CD4-positive, alpha-beta T cell treated with Interleukin-10 for 1 hour (primary cell): Measurements from ENCODE around the gene PFDN4.
"Not testable (repeated sequence)": the region's sequence is repeated elsewhere in the genome, so short reads cannot be mapped to it uniquely, and the experiment has no call there.

Experiments
- DNase-seq: peaks from one replicate; pipeline ENCODE4 v3.0.0-alpha.2; 2020

Gene PFDN4

GRCh38 chr20:54227751-54228150, 19.9 kb downstream of the PFDN4 start:
- no peak for DNase-seq

DNA sequence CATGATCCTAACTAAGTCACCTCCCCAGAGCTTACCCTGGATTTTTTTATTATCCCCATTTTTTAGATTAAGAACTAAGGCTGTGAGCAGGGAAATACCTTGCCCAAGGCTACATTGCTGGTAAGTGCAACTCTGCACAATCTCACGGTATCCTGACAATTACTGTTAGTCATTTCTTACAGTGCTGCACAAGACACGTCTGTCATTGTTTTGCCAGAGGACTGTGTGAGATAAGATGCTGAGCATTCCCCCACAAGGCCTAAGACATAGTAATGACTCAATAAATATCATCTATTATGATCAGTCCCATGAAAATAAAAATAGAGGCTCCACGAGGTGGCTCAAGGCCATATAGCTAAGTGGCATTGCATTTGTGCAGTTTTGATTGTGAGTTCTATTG, 21.0 kb downstream of the PFDN4 start:
- DNase-seq = no peak

DNA sequence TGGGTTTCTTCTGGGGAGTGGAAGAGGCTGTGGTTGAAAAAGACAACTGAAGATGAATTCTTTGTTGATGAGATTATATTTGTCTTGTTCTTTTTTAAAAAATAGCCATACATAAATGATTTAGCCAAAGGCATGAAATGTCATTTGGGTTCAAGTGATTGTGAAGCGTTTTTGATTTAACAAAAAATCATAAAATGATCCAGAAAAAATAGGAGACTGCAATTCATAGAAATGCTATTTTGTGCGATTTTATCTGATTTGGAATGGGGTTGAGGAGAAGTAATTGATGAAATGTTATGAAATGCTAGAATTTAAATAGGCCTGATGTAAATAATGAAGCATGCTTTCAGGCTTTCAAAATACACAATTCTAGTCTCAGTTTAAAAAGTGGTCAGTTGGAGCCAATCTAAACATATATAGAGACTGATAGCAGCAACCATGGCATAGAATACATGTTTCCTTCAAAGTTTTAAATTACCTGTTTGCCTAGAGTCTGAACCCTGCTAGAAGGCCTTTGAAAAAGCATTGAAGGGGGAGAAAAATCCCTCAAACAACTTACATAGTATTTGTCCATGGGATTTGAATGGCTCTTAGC, 21.8 kb downstream of the PFDN4 start:
- DNase-seq = no peak

- no peak for DNase-seq
Measured at GRCh38 chr20:54231036-54231435, 23.1 kb downstream of the PFDN4 start.

- no peak for DNase-seq
Measured at GRCh38 chr20:54234991-54235390, 27.1 kb downstream of the PFDN4 start.

DNA sequence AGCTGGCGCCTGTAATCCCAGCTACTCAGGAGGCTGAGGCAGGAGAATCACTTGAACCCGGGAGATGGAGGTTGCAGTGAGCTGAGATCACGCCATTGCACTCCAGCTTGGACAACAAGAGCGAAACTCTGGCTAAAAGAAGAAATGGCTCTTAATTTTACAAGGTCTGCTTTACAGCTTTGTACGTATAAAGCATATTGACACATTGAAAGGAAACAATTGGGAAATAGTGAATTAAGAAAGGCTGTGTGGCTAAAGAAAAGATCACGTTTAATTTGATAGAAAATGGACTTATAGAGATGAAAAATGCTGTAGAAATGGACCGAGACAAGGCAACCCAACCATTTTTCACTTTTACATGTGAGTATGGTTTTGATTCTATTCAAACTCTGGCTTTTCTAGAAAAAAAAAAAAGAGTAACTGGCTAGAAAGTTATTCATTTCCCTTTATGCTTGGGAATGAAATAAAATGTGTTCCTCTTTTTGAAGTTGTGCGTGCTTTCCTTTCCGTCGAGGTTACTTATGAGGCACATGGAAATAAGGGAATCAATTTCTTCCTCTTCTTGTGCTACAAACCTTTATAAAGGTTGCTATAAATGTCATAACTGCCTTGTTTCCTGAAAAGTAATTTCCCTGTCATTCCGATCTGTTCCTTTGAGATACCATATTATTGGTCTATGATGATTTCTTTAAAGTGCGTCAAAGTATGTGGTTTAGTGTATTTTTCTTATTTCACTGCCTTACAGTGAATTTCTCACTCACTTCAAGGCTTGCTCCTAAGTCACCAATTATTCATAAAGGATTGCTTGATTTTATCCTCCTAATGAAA, 29.4 kb downstream of the PFDN4 start:
- no peak for DNase-seq

- DNase-seq = no peak
Measured at GRCh38 chr20:54244113-54244512, 36.2 kb downstream of the PFDN4 start.

- not testable (repeated sequence) for DNase-seq
Measured at GRCh38 chr20:54248705-54249104, 40.8 kb downstream of the PFDN4 start.

DNA sequence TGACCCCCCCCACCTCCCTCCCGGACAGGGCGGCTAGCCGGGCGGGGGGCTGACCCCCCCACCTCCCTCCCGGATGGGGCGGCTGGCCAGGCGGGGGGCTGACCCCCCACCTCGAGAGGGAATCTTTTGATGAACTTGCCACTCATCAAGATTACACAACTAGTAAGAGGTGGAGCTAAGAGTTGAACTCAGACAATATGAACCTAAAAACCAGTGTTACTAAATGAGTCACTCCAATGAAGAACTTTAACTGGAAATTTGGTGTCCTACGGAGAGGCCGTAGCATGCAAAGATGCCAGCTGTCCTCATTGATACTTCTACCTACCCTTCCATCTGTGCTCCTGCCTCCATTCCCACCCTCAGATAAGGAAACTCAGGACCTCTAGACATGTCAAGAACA, 42.8 kb downstream of the PFDN4 start:
- DNase-seq = no peak

DNA sequence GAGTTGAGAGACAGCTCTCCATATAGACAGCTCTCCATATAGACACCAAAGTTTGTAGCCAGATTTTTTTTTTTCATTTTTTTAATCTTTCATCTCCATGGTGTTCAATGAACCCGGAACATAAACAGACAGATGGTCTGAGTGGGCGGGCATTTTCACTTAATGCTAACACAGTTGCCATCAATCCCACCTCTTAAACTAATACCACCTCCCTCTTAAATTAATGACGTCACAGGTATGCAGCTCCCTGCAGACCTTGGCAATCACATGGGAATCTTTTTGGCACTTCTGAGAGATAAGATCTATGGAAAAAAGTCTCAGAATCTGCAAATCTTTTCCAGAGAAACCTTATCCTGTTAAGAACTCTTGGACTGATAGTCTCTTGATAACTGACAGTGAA, 43.2 kb downstream of the PFDN4 start:
- no peak for DNase-seq

DNA sequence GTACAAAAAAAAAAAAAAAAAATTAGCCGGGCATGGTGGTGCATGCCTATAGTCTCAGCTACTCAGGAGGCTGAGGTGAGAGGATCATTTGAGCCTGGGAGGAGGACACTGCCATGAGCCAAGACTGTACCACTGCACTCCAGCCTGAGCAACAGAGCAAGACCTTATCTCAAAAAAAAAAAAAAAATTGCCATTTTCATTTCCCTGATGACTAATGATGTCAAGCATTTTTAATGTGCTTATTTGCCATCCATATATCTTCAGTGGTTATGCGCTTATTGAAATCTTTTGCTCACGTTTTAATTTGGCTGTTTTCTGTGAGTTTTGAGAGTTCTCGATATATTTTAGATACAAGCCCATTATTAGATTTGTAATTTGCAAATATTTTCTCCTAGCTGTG, 46.7 kb downstream of the PFDN4 start:
- no peak for DNase-seq

- no peak for DNase-seq
Measured at GRCh38 chr20:54255157-54255556, 47.3 kb downstream of the PFDN4 start.

DNA sequence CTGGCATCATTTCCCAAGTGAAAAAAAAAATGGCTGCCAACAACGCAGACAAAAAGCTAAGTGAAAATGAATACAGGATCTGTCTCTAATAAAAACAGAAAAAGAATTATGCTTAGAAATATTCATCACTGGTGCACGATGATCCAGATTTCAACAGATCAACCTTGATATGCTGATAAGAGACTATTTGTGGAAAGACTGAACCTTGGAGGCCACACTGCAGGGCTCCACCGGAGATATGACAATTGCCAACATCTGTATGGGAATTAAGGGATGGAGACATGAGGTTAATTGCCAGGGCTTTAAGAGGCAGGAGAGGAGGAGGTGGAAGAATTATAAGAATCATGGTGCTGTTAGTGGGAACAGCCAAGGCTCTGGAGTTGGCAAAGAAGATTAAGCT, 48.3 kb downstream of the PFDN4 start:
- no peak for DNase-seq

GRCh38 chr20:54257071-54257816, 49.4 kb downstream of the PFDN4 start:
- DNase-seq = no peak

- no peak for DNase-seq
Measured at GRCh38 chr20:54260116-54260515, 52.2 kb downstream of the PFDN4 start.

DNA sequence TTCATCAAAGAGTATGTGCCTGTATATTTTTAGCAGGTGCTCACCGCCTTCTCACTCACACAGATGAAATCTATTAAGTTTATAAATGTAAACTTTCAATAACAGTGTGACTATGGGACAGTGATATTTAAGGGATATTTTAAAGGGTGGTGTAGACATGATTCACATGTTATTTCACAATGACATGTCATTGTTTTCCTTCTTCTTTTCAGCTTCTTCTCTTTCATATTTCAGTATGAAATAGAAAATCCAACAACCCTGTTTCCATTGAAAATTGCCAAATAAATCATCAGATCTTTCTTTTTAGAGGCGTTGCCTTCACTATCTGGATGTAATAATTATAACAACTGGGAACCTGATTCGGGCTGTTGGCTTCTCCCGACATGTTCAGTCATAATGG, 54.8 kb downstream of the PFDN4 start:
- no peak for DNase-seq

DNA sequence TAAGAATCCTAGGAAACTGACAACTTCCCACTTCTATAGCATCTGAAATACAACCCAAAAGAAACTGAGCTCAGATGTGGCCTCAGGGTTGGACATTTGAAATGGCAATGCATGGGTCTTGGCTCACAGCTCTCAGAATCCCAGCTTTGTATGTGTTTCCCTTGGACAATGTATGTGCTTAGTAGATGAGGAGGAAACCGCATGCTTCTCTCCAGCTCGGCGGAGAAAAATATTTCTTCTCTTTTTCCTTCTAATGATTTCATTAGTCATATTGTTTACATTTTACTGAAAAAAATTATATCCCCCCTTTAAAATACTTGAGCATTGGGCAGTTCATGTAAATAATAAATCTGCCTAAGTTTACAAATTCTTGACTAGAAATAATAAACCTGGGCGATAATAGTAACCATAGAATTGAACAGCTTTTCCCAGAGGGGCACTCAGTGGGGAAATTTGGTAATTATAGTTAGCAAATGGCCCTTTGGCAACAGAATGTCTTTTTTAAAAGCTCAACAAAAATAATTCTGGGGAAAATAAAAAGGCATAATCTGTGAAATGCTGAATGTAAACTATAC, 55.3 kb downstream of the PFDN4 start:
- no peak for DNase-seq

- not testable (repeated sequence) for DNase-seq
Measured at GRCh38 chr20:54265791-54266190, 57.9 kb downstream of the PFDN4 start.

DNA sequence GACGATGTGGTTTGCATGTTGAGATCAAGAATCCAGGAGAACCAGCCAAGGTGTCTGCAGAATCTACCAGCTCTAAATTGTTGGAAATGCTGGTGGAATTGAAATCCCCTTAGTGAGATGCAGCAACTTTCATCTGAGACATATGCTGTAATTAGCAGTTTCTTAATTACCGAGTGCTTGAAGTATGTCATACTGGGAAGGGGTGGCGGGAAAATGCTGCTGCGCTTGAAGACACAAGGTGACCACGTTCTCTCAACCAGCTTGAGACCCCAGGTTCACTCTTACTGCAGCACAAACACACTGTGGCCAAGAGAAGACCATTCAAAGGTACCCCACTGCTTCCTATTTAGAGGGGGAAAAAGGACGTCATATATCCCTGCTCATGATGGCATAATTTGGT, 59.0 kb downstream of the PFDN4 start:
- no peak for DNase-seq

DNA sequence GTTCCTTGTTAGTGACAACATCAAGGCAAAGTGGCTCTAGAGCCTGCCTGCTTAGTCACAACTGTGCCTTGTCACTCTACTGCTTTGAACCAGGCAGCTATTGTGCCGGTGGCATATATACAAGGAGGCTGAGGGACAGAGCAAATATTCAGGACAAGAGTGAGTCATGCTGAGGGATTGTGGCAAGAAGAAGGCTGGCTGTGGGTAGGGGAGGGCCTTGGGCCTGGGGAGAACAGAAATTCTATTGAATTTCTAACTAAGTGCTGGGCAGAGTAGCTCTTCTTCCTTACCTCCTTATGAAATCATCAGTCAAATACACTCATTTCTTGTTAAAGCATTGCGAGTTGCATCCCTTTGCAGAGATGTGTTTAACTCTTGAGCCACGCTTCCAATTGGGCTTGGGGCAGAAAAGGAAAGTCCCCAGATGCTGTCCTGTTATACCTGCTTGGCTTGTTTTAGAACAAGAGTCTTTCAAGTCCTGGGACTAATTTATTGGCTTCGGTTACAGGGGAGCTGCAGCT, 59.7 kb downstream of the PFDN4 start:
- no peak for DNase-seq

GRCh38 chr20:54268941-54269340, 61.1 kb downstream of the PFDN4 start:
- no peak for DNase-seq
